H9 (cell line): ENCODE measurements around the gene BUD13. TPM values are rescaled to one million over a fixed set of nuclear protein-coding genes. Genes with fewer than 3 reads are reported as not detected.
A peak's percentile ranks its signal among the peaks of the same experiment; 100 is the strongest.

Source experiments
- DNase-seq: peaks from one replicate; pipeline ENCODE4 v3.0.0-alpha.2; 2017
- H2AFZ ChIP-seq: one replicate; pipeline ENCODE4 v1.6.1; 2013; ENCODE audit warnings: mild to moderate bottlenecking, low read length, control low read depth, moderate library complexity
- H2AK5ac ChIP-seq: 2 replicates; pipeline ENCODE4 v1.6.1; 2013; ENCODE audit warnings: low read length, control low read depth, mixed read lengths; ENCODE audit not compliant: insufficient read length
- H2BK120ac ChIP-seq: one replicate; pipeline ENCODE4 v1.6.1; 2013; ENCODE audit warnings: low read depth, mild to moderate bottlenecking, low read length, control low read depth, inconsistent platforms; ENCODE audit not compliant: poor library complexity, severe bottlenecking
- H2BK12ac ChIP-seq: 2 replicates; pipeline ENCODE4 v1.6.1; 2013; ENCODE audit warnings: low read length, control low read depth, mixed read lengths, low read depth; ENCODE audit not compliant: insufficient read length
- H2BK15ac ChIP-seq: 2 replicates; pipeline ENCODE4 v1.6.1; 2013; ENCODE audit warnings: low read depth, low read length, control low read depth
- H2BK20ac ChIP-seq: one replicate; pipeline ENCODE4 v1.6.1; 2013; ENCODE audit warnings: low read depth, mild to moderate bottlenecking, low read length, control low read depth, inconsistent platforms; ENCODE audit not compliant: poor library complexity, severe bottlenecking
- H2BK5ac ChIP-seq: 2 replicates; pipeline ENCODE4 v1.6.1; 2013; ENCODE audit warnings: low read length, control low read depth, mixed read lengths; ENCODE audit not compliant: insufficient read length
- H3K14ac ChIP-seq: 2 replicates; pipeline ENCODE4 v1.6.1; 2013; ENCODE audit warnings: low read length, control low read depth; ENCODE audit not compliant: insufficient read depth
- H3K18ac ChIP-seq: 2 replicates; pipeline ENCODE4 v1.6.1; 2013; ENCODE audit warnings: low read depth, mild to moderate bottlenecking, mixed read lengths, low read length, control low read depth; ENCODE audit not compliant: insufficient read length
- H3K23ac ChIP-seq: 2 replicates; pipeline ENCODE4 v1.6.1; 2013; ENCODE audit warnings: low read length, control low read depth, mixed read lengths, low read depth; ENCODE audit not compliant: insufficient read length
- H3K23me2 ChIP-seq: 2 replicates; pipeline ENCODE4 v1.6.1; 2013; ENCODE audit warnings: low read depth, mild to moderate bottlenecking, mixed read lengths, low read length, control low read depth; ENCODE audit not compliant: insufficient read length, poor library complexity, severe bottlenecking
- H3K27ac ChIP-seq: 2 replicates; pipeline ENCODE4 v1.5.1; 2013; ENCODE audit warnings: low read length, control low read depth, mixed read lengths, low read depth; ENCODE audit not compliant: insufficient read length
- H3K27me3 ChIP-seq: 2 replicates; pipeline ENCODE4 v1.6.1; 2013; ENCODE audit warnings: low read length, control low read depth, inconsistent platforms; ENCODE audit not compliant: insufficient read depth
- H3K4ac ChIP-seq: 2 replicates; pipeline ENCODE4 v1.6.1; 2013; ENCODE audit warnings: low read depth, mild to moderate bottlenecking, control low read depth, inconsistent platforms, low read length, moderate library complexity
- H3K4me1 ChIP-seq: 2 replicates; pipeline ENCODE4 v1.6.1; 2013; ENCODE audit warnings: low read length, control low read depth, inconsistent platforms; ENCODE audit not compliant: insufficient read depth
- H3K4me2 ChIP-seq: 2 replicates; pipeline ENCODE4 v1.6.1; 2013; ENCODE audit warnings: low read length, control low read depth, mixed read lengths; ENCODE audit not compliant: insufficient read length, insufficient read depth
- H3K56ac ChIP-seq: 2 replicates; pipeline ENCODE4 v1.6.1; 2013; ENCODE audit warnings: low read depth, mild to moderate bottlenecking, mixed read lengths, low read length, control low read depth; ENCODE audit not compliant: insufficient read length
- H3K79me1 ChIP-seq: 2 replicates; pipeline ENCODE4 v1.6.1; 2013; ENCODE audit warnings: low read depth, mild to moderate bottlenecking, moderate library complexity, low read length, control low read depth, inconsistent platforms; ENCODE audit not compliant: insufficient read depth, poor library complexity, severe bottlenecking
- H3K79me2 ChIP-seq: 2 replicates; pipeline ENCODE4 v1.6.1; 2013; ENCODE audit warnings: low read length, control low read depth, inconsistent platforms; ENCODE audit not compliant: insufficient read depth
- H3K9ac ChIP-seq: 2 replicates; pipeline ENCODE4 v1.6.1; 2013; ENCODE audit warnings: low read length, control low read depth, mixed read lengths; ENCODE audit not compliant: insufficient read length; ENCODE audit errors: extremely low read depth
- H3K9me3 ChIP-seq: one replicate; pipeline ENCODE4 v1.6.1; 2013; ENCODE audit warnings: low read depth, low read length, inconsistent platforms; ENCODE audit not compliant: control insufficient read depth
- H3T11ph ChIP-seq: one replicate; pipeline ENCODE4 v1.6.1; 2013; ENCODE audit warnings: mild to moderate bottlenecking, low read length, control low read depth, inconsistent platforms
- H4K20me1 ChIP-seq: one replicate; pipeline ENCODE4 v1.6.1; 2013; ENCODE audit not compliant: control insufficient read depth, insufficient read length, insufficient read depth
- H4K5ac ChIP-seq: 2 replicates; pipeline ENCODE4 v1.6.1; 2013; ENCODE audit warnings: low read depth, mild to moderate bottlenecking, mixed read lengths, low read length, control low read depth; ENCODE audit not compliant: insufficient read length
- H4K8ac ChIP-seq: replicated peaks from 2 replicates; pipeline ENCODE4 v1.6.1; 2013; ENCODE audit warnings: low read length, control low read depth, mixed read lengths, low read depth; ENCODE audit not compliant: insufficient read length
- H4K91ac ChIP-seq: 2 replicates; pipeline ENCODE4 v1.6.1; 2013; ENCODE audit warnings: low read depth, mild to moderate bottlenecking, moderate library complexity, mixed read lengths, low read length, control low read depth; ENCODE audit not compliant: insufficient read length
- H3K27ac Mint-ChIP-seq, 3 experiments: 2 replicates in 2 of 3; 3 replicates in 1 of 3; pipeline ENCODE4 v1.8.0; 2020 to 2021; ENCODE audit warnings: mixed read lengths in 3 of 3, mild to moderate bottlenecking in 1 of 3, moderate library complexity in 1 of 3
- H3K27me3 Mint-ChIP-seq: 2 replicates; pipeline ENCODE4 v1.8.0; 2021; ENCODE audit warnings: low read depth, mild to moderate bottlenecking, moderate library complexity, mixed read lengths
- H3K36me3 Mint-ChIP-seq, 3 experiments: 2 replicates in 2 of 3; 3 replicates in 1 of 3; pipeline ENCODE4 v1.8.0; 2020 to 2021; ENCODE audit warnings: low read depth in 3 of 3, mixed read lengths in 3 of 3; ENCODE audit not compliant: insufficient read depth in 1 of 3
- H3K4me1 Mint-ChIP-seq, 2 experiments: 2 replicates each; pipeline ENCODE4 v1.8.0; 2020; ENCODE audit warnings: mixed read lengths in 2 of 2
- H3K4me3 Mint-ChIP-seq, 2 experiments: 2 replicates in 1 of 2; 3 replicates in 1 of 2; pipeline ENCODE4 v1.8.0; 2020 to 2021; ENCODE audit warnings: mild to moderate bottlenecking in 2 of 2, mixed read lengths in 2 of 2, moderate library complexity in 1 of 2
- H3K9me3 Mint-ChIP-seq, 2 experiments: 2 replicates in 1 of 2; 3 replicates in 1 of 2; pipeline ENCODE4 v1.8.0; 2020; ENCODE audit warnings: mild to moderate bottlenecking in 2 of 2, mixed read lengths in 2 of 2, moderate library complexity in 1 of 2
- WGBS: extraction: QIAGEN DNeasy Blood & Tissue Kit; methylation state at CpG from one replicate; pipeline ENCODE4 v1.1.7; 2013; ENCODE audit warnings: missing lambda C conversion rate, low lambda C conversion rate, mixed read lengths; ENCODE audit not compliant: insufficient read length; ENCODE audit errors: extremely low coverage; 5-methylcytosine and 5-hydroxymethylcytosine counted together
- total RNA-seq: library from RNA; stranded (reverse); gene quantifications from 2 replicates; pipeline ENCODE4 v1.2.1, GENCODE V29; 2021
- TF ChIP-seq, protein P1 (sequence below): fragments of 200-600 bp; sonication (generic); conservative IDR thresholded peaks from 3 replicates; pipeline ENCODE4 v1.8.0; 2021; ENCODE audit warnings: antibody characterized with exemption, mild to moderate bottlenecking

The BUD13 gene
- total RNA-seq, 1 experiment from 2014 or later, result 30.0 TPM

- H4K20me1 ChIP-seq, result no peaks in the 10 kb centered on the region
- TF ChIP-seq, protein P1, sequence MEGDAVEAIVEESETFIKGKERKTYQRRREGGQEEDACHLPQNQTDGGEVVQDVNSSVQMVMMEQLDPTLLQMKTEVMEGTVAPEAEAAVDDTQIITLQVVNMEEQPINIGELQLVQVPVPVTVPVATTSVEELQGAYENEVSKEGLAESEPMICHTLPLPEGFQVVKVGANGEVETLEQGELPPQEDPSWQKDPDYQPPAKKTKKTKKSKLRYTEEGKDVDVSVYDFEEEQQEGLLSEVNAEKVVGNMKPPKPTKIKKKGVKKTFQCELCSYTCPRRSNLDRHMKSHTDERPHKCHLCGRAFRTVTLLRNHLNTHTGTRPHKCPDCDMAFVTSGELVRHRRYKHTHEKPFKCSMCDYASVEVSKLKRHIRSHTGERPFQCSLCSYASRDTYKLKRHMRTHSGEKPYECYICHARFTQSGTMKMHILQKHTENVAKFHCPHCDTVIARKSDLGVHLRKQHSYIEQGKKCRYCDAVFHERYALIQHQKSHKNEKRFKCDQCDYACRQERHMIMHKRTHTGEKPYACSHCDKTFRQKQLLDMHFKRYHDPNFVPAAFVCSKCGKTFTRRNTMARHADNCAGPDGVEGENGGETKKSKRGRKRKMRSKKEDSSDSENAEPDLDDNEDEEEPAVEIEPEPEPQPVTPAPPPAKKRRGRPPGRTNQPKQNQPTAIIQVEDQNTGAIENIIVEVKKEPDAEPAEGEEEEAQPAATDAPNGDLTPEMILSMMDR, result no peak
- no peaks in the 10 kb centered on the region for H3K36me3 Mint-ChIP-seq
- peaks cover 11 to 24% of the 10 kb centered on the region in 2 experiments for H3K4me1 Mint-ChIP-seq
- H3K4me1 ChIP-seq, result peaks cover 5% of the 10 kb centered on the region; the same call in 1 of the 2 replicates
- no peaks in the 10 kb centered on the region for H3K9me3 ChIP-seq
- no peak overlapping the region for H4K5ac ChIP-seq
- H2BK20ac ChIP-seq, result no peak overlapping the region
- H3K4ac ChIP-seq, result no peak overlapping the region
- no peaks in the 10 kb centered on the region for H3K9me3 Mint-ChIP-seq
- H3K23me2 ChIP-seq, result no peaks in the 10 kb centered on the region
- H2BK120ac ChIP-seq, result no peak overlapping the region
- no peaks in the 10 kb centered on the region for H3K27me3 Mint-ChIP-seq
- H4K91ac ChIP-seq, result no peak overlapping the region
- no peaks in the 10 kb centered on the region for H3K79me1 ChIP-seq
- DNase-seq, result no peak
- no peak overlapping the region for H3K27ac ChIP-seq
- H3K27me3 ChIP-seq, result no peaks in the 10 kb centered on the region
- H3K23ac ChIP-seq, result no peak overlapping the region
- H3T11ph ChIP-seq, result no peak overlapping the region
- no peak overlapping the region for H2BK12ac ChIP-seq
- no peak overlapping the region for H4K8ac ChIP-seq
- no peak overlapping the region for H3K18ac ChIP-seq
- H2BK15ac ChIP-seq, result no peak overlapping the region
- no peak overlapping the region for H3K9ac ChIP-seq
- H3K27ac Mint-ChIP-seq, result 0 out of 7 replicates have a peak overlapping the region, but pooled peaks of 1 of the 3 experiments have one; percentile 15
- WGBS, result no CpG with 5 or more reads among the region's 2 CpGs
- no peak overlapping the region for H2AFZ ChIP-seq
- H2AK5ac ChIP-seq, result no peak overlapping the region
- no peak overlapping the region for H3K56ac ChIP-seq
- no peak overlapping the region for H2BK5ac ChIP-seq
- H3K4me2 ChIP-seq, result no peak overlapping the region
- H3K14ac ChIP-seq, result no peak overlapping the region; the same call in 1 of the 2 replicates
- H3K79me2 ChIP-seq, result no peaks in the 10 kb centered on the region
- no peak overlapping the region; a peak in 1 of 5 replicates for H3K4me3 Mint-ChIP-seq
These were observed 33.8 kb downstream of the BUD13 start for GRCh38 chr11:116738975-116739374.
